Measurements from ENCODE around the gene TMEM223.
A peak's percentile ranks its signal among the peaks of the same experiment; 100 is the strongest.
"Not testable (repeated sequence)": the region's sequence is repeated elsewhere in the genome, so short reads cannot be mapped to it uniquely, and the experiment has no call there.

The TMEM223 gene

DNA sequence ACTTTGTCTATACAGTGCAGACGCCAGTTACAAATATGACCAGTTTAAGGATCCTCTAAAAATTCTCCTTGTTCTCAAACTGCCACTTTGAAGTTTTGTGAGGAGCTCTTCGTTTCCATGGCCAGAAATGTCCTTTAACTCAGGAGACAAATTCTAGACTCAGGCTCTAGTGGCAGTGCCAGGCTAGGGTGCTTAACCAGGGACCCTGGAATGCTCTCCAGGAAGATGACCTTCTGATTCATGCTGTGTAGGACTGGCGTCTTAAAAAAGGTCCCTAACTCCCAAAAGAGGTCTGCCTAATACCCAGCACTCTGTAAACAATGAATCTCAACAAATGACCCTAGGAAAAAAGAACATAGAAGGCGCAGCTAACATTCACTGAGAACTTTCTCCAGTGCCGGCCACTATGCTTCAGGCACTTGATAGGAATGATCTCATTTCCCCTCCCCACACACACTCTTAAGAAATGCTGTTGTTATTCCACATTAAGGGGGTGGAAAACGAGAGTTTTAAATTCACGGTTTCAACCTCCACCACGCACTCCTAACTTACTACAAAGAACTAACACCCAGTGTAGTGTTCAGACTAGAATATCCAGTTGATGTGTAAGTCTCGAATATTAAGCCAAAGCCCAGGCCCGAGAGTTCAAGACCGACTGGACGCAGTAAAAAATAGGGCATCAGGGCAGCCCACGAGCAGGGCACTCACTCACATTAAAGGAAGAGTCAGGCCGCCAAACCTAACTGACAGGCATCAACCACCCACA is 12.7 kb upstream of the TMEM223 start:
- no peak for DNase-seq (ENCODE audit: insufficient read length, low spot score)
- peak; percentile 88 for FAIRE-seq

- FAIRE-seq, result no peak
- DNase-seq (ENCODE audit: insufficient read length, low spot score), result no peak
Measured at GRCh38 chr11:62801071-62801470, 9.3 kb upstream of the TMEM223 start.

DNA sequence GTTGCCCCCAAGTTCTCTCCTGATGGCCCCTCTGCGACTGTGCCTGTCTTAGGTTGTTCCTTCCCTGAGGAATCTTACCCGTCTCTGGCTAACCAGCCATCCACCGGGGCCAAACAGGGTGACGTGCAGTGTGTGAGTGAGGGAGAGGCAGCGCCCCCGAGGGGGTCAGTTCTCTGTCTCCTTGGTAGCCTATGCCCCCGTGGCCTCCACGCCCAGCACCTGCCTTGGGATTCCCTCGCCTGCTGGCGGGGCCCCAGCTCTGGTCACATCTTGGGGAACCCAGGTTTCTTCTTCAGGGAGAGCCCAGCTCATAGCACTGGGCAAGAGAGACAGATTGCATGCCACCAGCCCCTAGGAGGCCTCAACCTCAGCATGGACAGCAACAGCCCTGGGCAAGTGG is 7.7 kb upstream of the TMEM223 start:
- FAIRE-seq, result no peak

DNA sequence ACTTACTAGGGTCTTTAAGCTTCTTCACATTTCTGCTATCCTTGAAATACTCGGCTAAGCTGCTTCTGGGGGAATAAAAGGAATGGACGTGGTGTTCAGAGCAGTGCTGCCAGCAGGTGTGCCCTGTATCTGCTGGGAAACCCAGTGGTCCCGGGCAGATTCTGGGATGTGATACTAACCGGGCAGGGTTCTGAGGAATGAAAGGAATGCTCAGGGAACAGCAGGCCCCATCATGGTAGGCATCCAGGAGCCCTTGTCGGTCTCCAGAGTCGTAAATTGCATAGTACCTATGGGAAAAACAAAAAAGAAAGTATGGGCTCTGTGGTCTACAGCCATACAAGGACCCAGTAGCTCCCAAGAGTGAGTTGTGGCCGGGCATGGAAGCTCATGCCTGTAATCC is 4.5 kb upstream of the TMEM223 start:
- no peak for DNase-seq (ENCODE audit: insufficient read length, low spot score)
- no peak for FAIRE-seq

More for the DNA sequence above, 7.7 kb upstream of the TMEM223 start:
- no peak for DNase-seq (ENCODE audit: insufficient read length, low spot score)

DNA sequence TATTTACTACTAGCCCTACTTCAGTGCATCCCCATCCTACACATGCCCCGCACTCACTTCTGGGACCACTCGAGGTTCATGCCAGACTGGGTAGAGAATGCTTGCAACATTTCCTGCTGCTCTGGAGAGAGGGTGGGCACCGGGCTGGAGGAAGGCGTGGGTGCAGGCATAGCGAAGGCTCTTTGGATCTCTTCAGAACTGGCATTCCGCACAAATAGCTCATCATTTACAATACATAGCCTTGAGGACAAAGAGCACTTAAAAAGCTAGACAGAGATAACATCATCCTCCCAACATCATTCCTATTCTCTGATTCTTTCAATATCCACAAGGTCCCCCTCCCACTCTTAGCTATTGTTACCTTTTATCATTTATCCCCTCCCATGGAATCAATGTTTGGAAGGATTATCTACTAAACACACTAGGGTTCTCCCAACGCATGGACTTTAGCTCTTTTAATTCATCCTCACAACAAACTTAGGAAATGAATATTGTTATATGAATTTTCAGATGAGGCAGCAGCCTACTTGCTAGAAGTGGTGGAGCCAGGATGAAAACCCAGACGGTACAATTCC is 2.5 kb upstream of the TMEM223 start:
- FAIRE-seq, result no peak
- DNase-seq (ENCODE audit: insufficient read length, low spot score), result no peak

GRCh38 chr11:62792202-62792575 is 383 bp upstream of the TMEM223 start:
- no peak for FAIRE-seq
- no peak for DNase-seq (ENCODE audit: insufficient read length, low spot score)

DNA sequence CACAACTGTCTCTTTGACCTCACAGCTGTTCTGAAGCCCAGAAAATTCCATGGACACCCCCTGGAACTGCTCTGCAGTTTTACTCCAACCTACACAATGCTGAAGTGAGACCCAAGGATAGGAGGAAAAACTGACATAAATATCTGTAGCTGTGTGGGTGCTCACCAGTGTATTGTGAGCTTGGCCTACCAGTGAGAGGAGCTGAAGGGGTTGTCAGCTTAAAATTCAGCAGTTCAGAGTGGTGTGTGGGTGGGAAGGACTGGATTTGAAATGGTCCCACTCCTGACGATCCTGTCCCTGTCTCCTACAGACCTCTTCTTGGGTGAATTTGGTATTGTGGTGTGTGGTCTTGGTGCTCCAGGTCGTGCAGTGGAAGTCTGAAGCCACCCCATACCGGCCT is 2.2 kb downstream of the TMEM223 start:
- FAIRE-seq (no peak), DNase-seq (ENCODE audit: insufficient read length, low spot score) (no peak)

- no peak for FAIRE-seq
Measured at GRCh38 chr11:62788991-62789390, 2.8 kb downstream of the TMEM223 start.

DNA sequence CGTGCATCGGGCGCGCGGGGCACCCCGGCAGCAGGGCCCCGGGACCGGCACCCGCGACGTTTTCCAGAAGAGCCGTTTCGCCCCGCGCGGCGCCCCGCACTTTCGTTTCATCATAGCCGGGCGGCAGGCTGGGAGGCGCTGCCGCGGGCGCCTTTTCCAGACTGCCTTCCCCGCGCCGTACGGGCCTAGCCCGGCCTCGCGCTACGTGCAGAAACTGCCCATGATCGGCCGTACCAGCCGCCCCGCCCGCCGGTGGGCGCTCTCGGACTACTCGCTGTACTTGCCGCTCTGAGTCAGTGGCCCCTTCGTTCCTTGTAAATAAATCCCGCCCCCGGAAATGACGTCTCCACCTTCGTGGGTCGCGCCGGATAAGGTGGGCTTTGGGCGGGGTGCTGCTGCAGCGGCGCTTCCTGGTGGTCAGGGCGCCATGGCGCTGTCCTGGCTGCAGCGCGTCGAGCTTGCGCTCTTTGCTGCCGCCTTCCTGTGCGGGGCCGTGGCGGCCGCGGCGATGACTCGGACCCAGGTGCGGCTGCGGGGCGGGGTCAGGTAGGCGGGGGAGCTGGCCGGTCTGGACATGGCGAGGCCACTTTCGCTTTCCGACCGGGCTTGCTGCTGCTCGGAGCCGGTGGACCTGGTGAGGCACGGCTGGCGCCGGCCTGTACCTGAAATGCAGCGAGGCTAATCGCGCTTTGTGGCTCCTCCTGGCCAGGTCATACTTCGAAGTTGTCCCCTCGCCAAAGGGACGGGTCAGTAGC is 4.6 kb downstream of the TMEM223 start, which contains the start of gene TMEM179B:
TSS of gene TMEM179B (plus strand) at position 398 of the 755 bp plus-strand sequence. CDS start at position 428, 30 bp downstream.
- FAIRE-seq (peak; percentile 96), DNase-seq (ENCODE audit: insufficient read length, low spot score) (peak; percentile 93)

More at GRCh38 chr11:62788991-62789390, 2.8 kb downstream of the TMEM223 start:
- DNase-seq (ENCODE audit: insufficient read length, low spot score), result no peak

DNA sequence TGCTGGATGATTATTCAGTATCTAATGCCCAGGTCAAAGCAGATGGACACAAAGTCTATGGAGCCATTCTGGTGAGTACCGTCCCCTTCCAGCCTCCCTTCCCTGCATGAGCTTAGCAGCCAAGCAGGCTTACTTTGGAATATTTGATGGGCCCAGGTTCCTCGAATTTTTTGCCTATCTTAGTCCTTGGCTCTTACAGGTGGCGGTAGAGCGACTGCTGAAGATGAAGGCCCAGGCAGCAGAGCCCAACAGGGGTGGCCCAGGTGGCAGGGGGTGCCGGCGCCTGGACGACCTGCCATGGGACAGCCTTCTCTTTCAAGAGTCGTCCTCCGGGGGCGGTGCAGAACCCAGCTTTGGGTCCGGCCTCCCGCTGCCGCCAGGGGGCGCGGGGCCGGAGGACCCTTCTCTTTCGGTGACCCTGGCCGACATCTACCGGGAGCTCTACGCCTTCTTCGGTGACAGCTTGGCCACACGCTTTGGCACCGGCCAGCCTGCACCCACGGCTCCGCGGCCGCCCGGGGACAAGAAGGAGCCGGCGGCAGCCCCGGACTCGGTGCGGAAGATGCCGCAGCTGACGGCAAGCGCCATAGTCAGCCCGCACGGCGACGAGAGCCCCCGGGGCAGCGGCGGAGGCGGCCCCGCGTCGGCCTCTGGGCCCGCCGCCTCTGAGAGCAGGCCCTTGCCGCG is 5.3 kb downstream of the TMEM223 start:
- peak; percentile 66 for FAIRE-seq
- peak; percentile 88 for DNase-seq (ENCODE audit: insufficient read length, low spot score)

- FAIRE-seq (no peak), DNase-seq (ENCODE audit: insufficient read length, low spot score) (no peak)
Measured at GRCh38 chr11:62782753-62783152, 9.1 kb downstream of the TMEM223 start.

- FAIRE-seq (no peak), DNase-seq (ENCODE audit: insufficient read length, low spot score) (no peak)
Measured at GRCh38 chr11:62778441-62778840, 13.4 kb downstream of the TMEM223 start.

GRCh38 chr11:62777389-62777788 is 14.4 kb downstream of the TMEM223 start:
- DNase-seq (ENCODE audit: insufficient read length, low spot score), result no peak
- no peak for FAIRE-seq

DNA sequence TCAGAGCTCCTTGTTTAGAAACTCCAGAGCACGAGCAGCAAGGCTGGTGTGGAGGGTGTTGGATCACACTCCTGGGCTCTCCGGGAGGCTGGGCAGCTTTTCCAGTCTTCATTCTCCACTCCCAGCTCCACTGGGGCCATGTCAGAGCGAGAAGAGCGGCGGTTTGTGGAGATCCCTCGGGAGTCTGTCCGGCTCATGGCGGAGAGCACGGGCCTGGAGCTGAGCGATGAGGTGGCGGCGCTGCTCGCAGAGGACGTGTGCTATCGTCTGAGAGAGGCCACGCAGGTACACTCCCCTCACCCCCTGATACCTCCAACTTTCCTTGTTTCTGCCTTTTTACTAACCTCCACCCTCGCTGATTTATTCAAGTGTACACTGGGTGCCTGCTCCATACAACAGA is 16.2 kb downstream of the TMEM223 start:
- DNase-seq (ENCODE audit: insufficient read length, low spot score) (no peak), FAIRE-seq (no peak)

DNA sequence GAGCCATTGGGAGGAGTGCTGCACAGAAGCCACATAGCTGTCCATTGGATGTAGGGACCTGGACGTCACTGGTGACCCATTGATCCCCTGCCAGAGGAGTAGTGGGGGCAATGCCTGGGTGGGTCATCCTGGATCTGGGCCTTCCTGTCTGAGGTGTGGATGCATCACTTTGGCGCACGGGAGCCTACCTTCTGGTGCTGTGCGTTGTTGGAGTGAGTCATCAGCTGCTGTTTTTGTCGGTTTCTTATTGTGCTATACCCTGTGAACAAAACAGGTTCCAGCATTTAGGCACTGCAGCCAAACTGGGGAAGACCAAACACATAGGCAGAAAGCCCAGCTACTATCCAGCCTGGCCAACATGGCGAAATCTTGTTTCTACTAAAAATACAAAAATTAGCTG is 17.4 kb downstream of the TMEM223 start:
- FAIRE-seq (no peak), DNase-seq (ENCODE audit: insufficient read length, low spot score) (no peak)

GRCh38 chr11:62771144-62772021 is 20.4 kb downstream of the TMEM223 start, which contains the start of gene TAF6L:
TAF6L (plus strand) TSS chr11:62771396; CDS start chr11:62775784, 4,388 bp downstream.
- FAIRE-seq, result peak; percentile 90
- peak; percentile 82 for DNase-seq (ENCODE audit: insufficient read length, low spot score)

DNA sequence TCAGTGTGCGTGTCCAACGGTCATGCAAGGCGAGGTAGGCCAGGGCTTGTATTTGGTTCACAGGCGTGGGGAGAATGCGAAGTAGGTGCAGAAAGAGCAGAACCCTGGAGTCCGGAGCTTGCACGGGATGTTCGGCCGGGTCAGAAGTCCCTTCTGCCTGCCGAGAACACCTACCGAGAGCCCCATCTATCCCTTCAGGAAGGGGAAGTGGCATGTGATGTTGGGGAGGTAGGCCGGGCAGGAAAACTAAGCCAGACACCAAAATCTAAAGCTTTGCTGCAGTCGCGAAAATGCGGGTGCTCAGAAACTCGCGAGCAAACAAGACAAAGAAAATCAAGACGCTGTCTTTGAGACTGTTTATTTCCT is 21.0 kb downstream of the TMEM223 start:
- peak; percentile 18 for DNase-seq (ENCODE audit: insufficient read length, low spot score)

GRCh38 chr11:62760867-62761227 is 31.0 kb downstream of the TMEM223 start:
- not testable (repeated sequence) for DNase-seq (ENCODE audit: insufficient read length, low spot score); FAIRE-seq

More for the DNA sequence above, 21.0 kb downstream of the TMEM223 start:
- no peak for FAIRE-seq

- DNase-seq (ENCODE audit: insufficient read length, low spot score) (no peak), FAIRE-seq (no peak)
Measured at GRCh38 chr11:62757846-62758788, 33.7 kb downstream of the TMEM223 start.
